Body of pancreas (tissue), 4 donors: ENCODE results near the gene FLT3. TPM values are rescaled to one million over a fixed set of nuclear protein-coding genes. Genes with fewer than 3 reads are reported as not detected.

Experiments used
- ATAC-seq: fragments of 150-250 bp; one replicate; pipeline ENCODE4 v1.9.1; 2016
- DNase-seq, 4 donors: peaks; one replicate each; pipeline ENCODE4 v3.0.0-alpha.2; 2019
- H3K27ac ChIP-seq, 4 donors: fragments of 200-600 bp; sonication (generic); 1 replicate in 3 of 4; 2 replicates in 1 of 4; pipeline versions ENCODE4 v1.5.1 to v1.6.1; 2016 to 2019; ENCODE audit warnings: mild to moderate bottlenecking in 1 of 4, mixed read lengths in 1 of 4, moderate library complexity in 1 of 4
- H3K27me3 ChIP-seq, 2 donors: fragments of 200-600 bp; sonication (generic); one replicate each; pipeline ENCODE4 v1.6.0; 2016; ENCODE audit warnings: mild to moderate bottlenecking in 1 of 2
- H3K36me3 ChIP-seq, 2 donors: fragments of 200-600 bp; sonication (generic); replicated peaks in 1 of 2; 2 replicates each; pipeline ENCODE4 v1.5.1; 2016; ENCODE audit warnings: low read depth in 2 of 2; ENCODE audit not compliant: insufficient read depth in 1 of 2
- H3K4me1 ChIP-seq: fragments of 200-600 bp; sonication (generic); one replicate; pipeline ENCODE4 v1.6.0; 2016
- H3K4me3 ChIP-seq, 2 donors: fragments of 200-600 bp; sonication (generic); 1 replicate in 1 of 2; 2 replicates in 1 of 2; pipeline ENCODE4 v1.5.1; 2016 to 2019
- H3K9me3 ChIP-seq, 3 donors: fragments of 200-600 bp; sonication (generic); 1 replicate in 2 of 3; 2 replicates in 1 of 3; pipeline ENCODE4 v1.5.1; 2016
- POLR2A ChIP-seq, 3 donors: fragments of 450-650 bp; IDR thresholded peaks; one replicate each; pipeline ENCODE4 v1.6.1; 2016; ENCODE audit warnings: antibody characterized with exemption in 3 of 3, mild to moderate bottlenecking in 2 of 3
- WGBS, 2 donors: methylation state at CpG; one replicate each; pipeline ENCODE4 v1.1.5; 2017; 5-methylcytosine and 5-hydroxymethylcytosine counted together
- intact Hi-C: fragments of 100-400 bp; cut with DNase I; formaldehyde crosslinking; loops from one replicate; pipeline ENCODE4 v1.15.1; 2023
- total RNA-seq, 2 donors: library from RNA; depleted of rRNA; stranded (reverse); fragments of >200 nt; gene quantifications; one replicate each; pipeline ENCODE4 v1.1.0, GENCODE V29; 2016
- TF ChIP-seq, protein P1 (sequence below), 7 experiments: fragments of 450-650 bp in 4 of 7; fragments of 200-600 bp in 3 of 7; sonication (generic) in 3 of 7; IDR thresholded peaks; one replicate each; pipeline ENCODE4 v1.5.1; 2016 to 2019; ENCODE audit warnings: antibody characterized with exemption in 7 of 7

Gene FLT3
- total RNA-seq, 2 donors from 2014 or later: 2.0 to 4.2 TPM

DNA sequence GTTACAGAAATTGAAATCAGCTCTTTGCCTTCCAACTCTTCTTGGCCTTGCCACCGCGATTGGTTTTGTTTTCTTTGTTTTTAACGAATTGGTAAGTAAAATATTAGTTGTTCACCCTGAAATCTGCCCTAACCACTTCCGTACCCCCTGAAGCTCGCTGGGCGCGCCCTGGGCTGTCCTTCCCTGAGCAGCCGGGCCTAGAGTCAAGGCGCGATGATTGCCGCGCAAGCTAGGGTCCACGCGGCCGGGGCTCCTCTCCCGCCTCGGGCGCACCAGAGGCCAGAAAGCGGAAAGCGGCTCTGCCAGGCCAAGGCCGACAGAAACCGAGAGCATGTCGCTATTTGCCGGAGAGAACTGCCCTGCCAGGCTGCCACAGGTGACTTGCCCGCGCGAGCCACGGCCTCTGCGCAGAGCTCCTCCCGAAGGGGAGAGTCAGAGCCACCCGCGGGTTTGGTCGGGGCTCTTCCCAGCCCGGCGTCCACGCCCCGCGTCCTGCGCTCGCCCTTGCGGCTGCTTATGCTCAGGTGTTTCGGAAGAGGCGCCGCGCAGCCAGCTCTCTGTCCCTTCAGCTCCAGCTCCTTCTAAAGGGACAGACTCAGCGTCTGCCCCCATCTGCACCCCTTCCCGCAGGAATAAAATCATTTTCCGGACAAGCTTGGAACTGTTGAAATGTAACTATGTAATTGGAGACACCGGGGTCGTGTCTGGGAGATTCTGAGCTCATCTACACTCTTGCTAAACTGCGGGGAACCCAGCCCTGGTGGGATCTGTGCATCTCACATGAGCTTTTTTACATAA, 124.6 kb downstream of the FLT3 start:
- DNase-seq (peak in 1 of 4 donors; percentile 7), ATAC-seq (no peak)
- Histone ChIP-seq H3K27ac (no peak overlapping the region), H3K4me1 (peaks cover 33% of the 10 kb centered on the region), H3K4me3 (no peak overlapping the region), H3K27me3 (peaks cover 7 to 25% of the 10 kb centered on the region in 2 donors), H3K9me3 (no peaks in the 10 kb centered on the region), H3K36me3 (no peaks in the 10 kb centered on the region)
- TF ChIP-seq POLR2A (IDR thresholded peaks at IDR 0.05): no peak
- TF ChIP-seq, protein P1, sequence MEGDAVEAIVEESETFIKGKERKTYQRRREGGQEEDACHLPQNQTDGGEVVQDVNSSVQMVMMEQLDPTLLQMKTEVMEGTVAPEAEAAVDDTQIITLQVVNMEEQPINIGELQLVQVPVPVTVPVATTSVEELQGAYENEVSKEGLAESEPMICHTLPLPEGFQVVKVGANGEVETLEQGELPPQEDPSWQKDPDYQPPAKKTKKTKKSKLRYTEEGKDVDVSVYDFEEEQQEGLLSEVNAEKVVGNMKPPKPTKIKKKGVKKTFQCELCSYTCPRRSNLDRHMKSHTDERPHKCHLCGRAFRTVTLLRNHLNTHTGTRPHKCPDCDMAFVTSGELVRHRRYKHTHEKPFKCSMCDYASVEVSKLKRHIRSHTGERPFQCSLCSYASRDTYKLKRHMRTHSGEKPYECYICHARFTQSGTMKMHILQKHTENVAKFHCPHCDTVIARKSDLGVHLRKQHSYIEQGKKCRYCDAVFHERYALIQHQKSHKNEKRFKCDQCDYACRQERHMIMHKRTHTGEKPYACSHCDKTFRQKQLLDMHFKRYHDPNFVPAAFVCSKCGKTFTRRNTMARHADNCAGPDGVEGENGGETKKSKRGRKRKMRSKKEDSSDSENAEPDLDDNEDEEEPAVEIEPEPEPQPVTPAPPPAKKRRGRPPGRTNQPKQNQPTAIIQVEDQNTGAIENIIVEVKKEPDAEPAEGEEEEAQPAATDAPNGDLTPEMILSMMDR (IDR thresholded peaks at IDR 0.05): no peak
- intact Hi-C loops: no loop called here
- WGBS, 2 donors: 38 to 46% methylated on average over 45 to 51 of the region's 51 CpGs

- no peak for DNase-seq
Measured at GRCh38 chr13:27973961-27974662, 126.3 kb downstream of the FLT3 start.

DNA sequence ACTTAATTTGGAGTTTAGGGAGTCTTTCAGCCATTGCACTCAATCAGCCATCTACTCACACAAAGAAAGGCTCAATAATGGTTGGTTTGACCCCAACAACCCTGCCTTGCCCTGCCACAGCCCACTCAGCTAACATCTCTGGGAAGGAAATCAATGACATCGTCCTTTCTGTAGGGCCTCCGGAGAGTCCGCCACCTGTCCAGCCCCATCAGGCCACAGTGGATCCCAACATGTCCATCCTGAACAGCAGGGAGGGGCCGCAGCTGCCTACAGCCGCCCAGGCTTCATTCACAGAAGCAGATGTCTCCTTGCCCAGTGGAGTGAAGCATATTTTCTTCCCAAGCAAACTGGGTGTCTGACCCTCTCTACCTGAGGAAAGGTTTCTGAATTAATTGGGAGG, 127.1 kb downstream of the FLT3 start:
- H3K4me3 ChIP-seq: no peak overlapping the region
- WGBS, 2 donors: 55 to 80% methylated on average over 1 to 5 of the region's 5 CpGs
- TF ChIP-seq, protein P1 (IDR thresholded peaks at IDR 0.05): no peak
- no peak for TF ChIP-seq POLR2A (IDR thresholded peaks at IDR 0.05)
- H3K9me3 ChIP-seq: no peaks in the 10 kb centered on the region
- no peak for ATAC-seq
- H3K27ac ChIP-seq: no peak overlapping the region
- no peak for DNase-seq
- intact Hi-C loops: no loop called here
- no peaks in the 10 kb centered on the region for H3K36me3 ChIP-seq
- H3K27me3 ChIP-seq: peaks cover 4 to 19% of the 10 kb centered on the region in 2 donors
- peaks cover 23% of the 10 kb centered on the region for H3K4me1 ChIP-seq

More at GRCh38 chr13:27973961-27974662, 126.3 kb downstream of the FLT3 start:
- Histone ChIP-seq H3K9me3 (no peaks in the 10 kb centered on the region), H3K36me3 (no peaks in the 10 kb centered on the region), H3K27ac (no peak overlapping the region), H3K4me1 (peaks cover 21% of the 10 kb centered on the region), H3K27me3 (peaks cover 7 to 15% of the 10 kb centered on the region in 2 donors), H3K4me3 (no peak overlapping the region)
- TF ChIP-seq, protein P1 (IDR thresholded peaks at IDR 0.05): no peak
- no peak for TF ChIP-seq POLR2A (IDR thresholded peaks at IDR 0.05)
- ATAC-seq: no peak
- intact Hi-C loops: no loop called here
- whole genome bisulfite sequencing, 2 donors: 30 to 41% methylated on average over 7 of the region's 7 CpGs

DNA sequence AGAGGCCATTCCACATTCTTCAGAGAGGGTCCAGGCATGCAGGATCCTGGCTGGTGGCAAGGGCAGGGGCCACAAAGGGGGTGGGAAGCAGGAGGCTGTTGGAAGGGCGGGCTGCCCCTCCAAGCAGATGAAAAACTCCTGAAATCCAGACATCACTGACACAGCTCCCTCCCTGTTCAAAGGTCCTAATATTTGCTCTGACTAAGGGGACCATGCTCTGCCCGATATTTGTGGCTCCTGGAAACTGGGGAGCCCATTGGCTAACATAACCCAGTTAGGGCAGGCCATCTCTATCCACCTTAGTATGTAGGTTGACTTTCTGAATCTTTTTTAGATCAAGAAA, 127.9 kb downstream of the FLT3 start:
- DNase-seq (no peak), ATAC-seq (no peak)
- H3K36me3 ChIP-seq: no peaks in the 10 kb centered on the region
- 69 to 75% methylated on average over 2 of the region's 2 CpGs for WGBS, 2 donors
- H3K9me3 ChIP-seq: no peaks in the 10 kb centered on the region
- TF ChIP-seq, protein P1 (IDR thresholded peaks at IDR 0.05): no peak
- TF ChIP-seq POLR2A (IDR thresholded peaks at IDR 0.05): no peak
- H3K27me3 ChIP-seq: peaks cover 0 to 17% of the 10 kb centered on the region in 2 donors
- intact Hi-C loops: no loop called here
- peaks cover 22% of the 10 kb centered on the region for H3K4me1 ChIP-seq
- no peak overlapping the region for H3K27ac ChIP-seq
- H3K4me3 ChIP-seq: no peak overlapping the region
